K562 (cell line): Measurements from ENCODE around the gene CYP2R1. TPM values are rescaled to one million over a fixed set of nuclear protein-coding genes. Genes with fewer than 3 reads are reported as not detected.

Experiments used
- CREB1 ChIP-seq, 2 experiments: sonication (generic) in 1 of 2; formaldehyde crosslinking in 1 of 2; IDR thresholded peaks; 2 replicates each; pipeline versions ENCODE4 v1.6.1 to v1.8.0; 2012 to 2022; ENCODE audit warnings: inconsistent platforms in 1 of 2, mild to moderate bottlenecking in 1 of 2, missing genetic modification reagents in 1 of 2, moderate library complexity in 1 of 2
- ETS2 ChIP-seq: IDR thresholded peaks from 2 replicates; pipeline ENCODE4 v1.6.1; 2016; ENCODE audit warnings: borderline replicate concordance, missing genetic modification characterization, mild to moderate bottlenecking, moderate library complexity, missing compliant biosample characterization; ENCODE audit not compliant: poor library complexity, severe bottlenecking
- ETV5 ChIP-seq: sonication (generic); formaldehyde crosslinking; IDR thresholded peaks from 2 replicates; pipeline ENCODE4 v1.4.0; 2020; ENCODE audit warnings: low read depth, mild to moderate bottlenecking, missing genetic modification reagents
- GTF3C2 ChIP-seq: IDR thresholded peaks from 3 replicates; pipeline ENCODE4 v1.6.1; 2011; ENCODE audit warnings: borderline replicate concordance, mild to moderate bottlenecking, moderate library complexity; ENCODE audit not compliant: insufficient read length; ENCODE audit errors: extremely low read depth
- HOXB6 ChIP-seq: fragments of 250-450 bp; sonication (Bioruptor Pico); IDR thresholded peaks from 2 replicates; pipeline ENCODE4 v1.5.1; 2022; ENCODE audit warnings: mild to moderate bottlenecking, borderline replicate concordance
- MEIS2 ChIP-seq: fragments of 450-650 bp; IDR thresholded peaks from 2 replicates; pipeline ENCODE4 v1.6.1; 2014; ENCODE audit warnings: mild to moderate bottlenecking; ENCODE audit not compliant: partially characterized antibody
- PCBP2 ChIP-seq: fragments of 200-400 bp; formaldehyde crosslinking; IDR thresholded peaks from 2 replicates; pipeline ENCODE4 v1.6.1; 2018; ENCODE audit warnings: low read length, low read depth, mild to moderate bottlenecking, moderate library complexity; ENCODE audit not compliant: poor library complexity, severe bottlenecking
- SMAD2 ChIP-seq: fragments of 150-350 bp; IDR thresholded peaks from 2 replicates; pipeline ENCODE4 v1.6.1; 2014; ENCODE audit warnings: low read depth, mild to moderate bottlenecking, low read length
- TAL1 ChIP-seq: fragments of 450-650 bp; IDR thresholded peaks from 2 replicates; pipeline ENCODE4 v1.6.1; 2016; ENCODE audit warnings: mild to moderate bottlenecking
- TARDBP ChIP-seq: fragments of 450-650 bp; IDR thresholded peaks from 2 replicates; pipeline ENCODE4 v1.6.1; 2016
- XRCC3 ChIP-seq: fragments of 450-650 bp; IDR thresholded peaks from 2 replicates; pipeline ENCODE4 v1.6.1; 2017; ENCODE audit warnings: mild to moderate bottlenecking, moderate library complexity
- ZBTB7A ChIP-seq: IDR thresholded peaks from 2 replicates; pipeline ENCODE4 v1.6.1; 2011; ENCODE audit warnings: low read depth, mild to moderate bottlenecking, low read length, moderate library complexity, borderline replicate concordance; ENCODE audit not compliant: control insufficient read depth
- ZC3H8 ChIP-seq: fragments of 450-650 bp; IDR thresholded peaks from 2 replicates; pipeline ENCODE4 v1.6.1; 2017
- ZNF274 ChIP-seq: IDR thresholded peaks from 2 replicates; pipeline ENCODE4 v1.6.1; 2011; ENCODE audit warnings: low read depth, mild to moderate bottlenecking, low read length, moderate library complexity, borderline replicate concordance
- ZNF280B ChIP-seq: fragments of 250-450 bp; sonication (Bioruptor Pico); IDR thresholded peaks from 2 replicates; pipeline ENCODE4 v1.5.1; 2021; ENCODE audit warnings: mild to moderate bottlenecking
- ZNF507 ChIP-seq: conservative IDR thresholded peaks from 2 replicates; pipeline ENCODE4 v1.6.1; 2017; ENCODE audit warnings: missing genetic modification characterization, missing compliant biosample characterization
- polyA plus RNA-seq, 8 experiments: library from polyadenylated mRNA; depleted of rRNA in 4 of 8; stranded (reverse) in 5 of 8; unstranded in 3 of 8; fragments of >200 nt; fragmentation: Nextera tagmentation in 2 of 8; fragmentation: Illumina TruSeq in 1 of 8; extraction: Ambion mirVana in 2 of 8; extraction: Trizol in 1 of 8; gene quantifications; 2 replicates each; pipeline versions ENCODE4 v1.2.1 to v1.2.3, GENCODE V29; 2011 to 2014; ENCODE audit warnings: inconsistent platforms in 1 of 8, missing spikeins in 1 of 8
- total RNA-seq, 7 experiments: library from RNA; depleted of rRNA in 6 of 7; stranded (reverse); fragments of >200 nt in 6 of 7; fragmentation: Illumina TruSeq in 2 of 7; extraction: Trizol in 2 of 7; gene quantifications; 2 replicates each; pipeline versions ENCODE4 v1.2.1 to v1.2.3, GENCODE V29; 2011 to 2021; ENCODE audit warnings: low replicate concordance in 1 of 7
- TF ChIP-seq, protein P1 (sequence below): sonication (generic); formaldehyde crosslinking; IDR thresholded peaks from 2 replicates; pipeline ENCODE4 v1.8.0; 2023; ENCODE audit warnings: missing genetic modification reagents, mild to moderate bottlenecking, borderline replicate concordance

CYP2R1 gene
- total and polyA plus RNA-seq, 9 of the 15 experiments (the other 6 are each of a cell fraction or from before 2014, with no cell fraction given) = 19.4 to 40.5 (median 29.4) TPM

GRCh38 chr11:14891143-14892035, 642 bp downstream of the CYP2R1 start (continued):
- TF ChIP-seq GTF3C2 = no peak
- no peak for TF ChIP-seq SMAD2
- no peak for TF ChIP-seq ZNF274
- TF ChIP-seq ZNF280B (CRISPR knock-in tag) = no peak
- no peak for TF ChIP-seq ZBTB7A
- no peak for TF ChIP-seq ETS2
- no peak for TF ChIP-seq ZNF507 (tag)
- TF ChIP-seq TARDBP = no peak
- no peak for TF ChIP-seq TAL1
- peak; percentile 63; the same call in 1 of the 2 replicates for TF ChIP-seq ETV5 (CRISPR knock-in tag)
- no peak for TF ChIP-seq PCBP2
- TF ChIP-seq CREB1 (IDR thresholded peaks at IDR 0.05) = 0 out of 2 replicates have a peak, but pooled peaks have one; percentile 43
- peak; percentile 72 for TF ChIP-seq CREB1 (CRISPR knock-in tag; IDR thresholded peaks at IDR 0.05)
- TF ChIP-seq MEIS2 = peak; percentile 56
- no peak for TF ChIP-seq HOXB6 (CRISPR knock-in tag)
- TF ChIP-seq XRCC3 = no peak
- TF ChIP-seq ZC3H8 = no peak
- TF ChIP-seq, protein P1, sequence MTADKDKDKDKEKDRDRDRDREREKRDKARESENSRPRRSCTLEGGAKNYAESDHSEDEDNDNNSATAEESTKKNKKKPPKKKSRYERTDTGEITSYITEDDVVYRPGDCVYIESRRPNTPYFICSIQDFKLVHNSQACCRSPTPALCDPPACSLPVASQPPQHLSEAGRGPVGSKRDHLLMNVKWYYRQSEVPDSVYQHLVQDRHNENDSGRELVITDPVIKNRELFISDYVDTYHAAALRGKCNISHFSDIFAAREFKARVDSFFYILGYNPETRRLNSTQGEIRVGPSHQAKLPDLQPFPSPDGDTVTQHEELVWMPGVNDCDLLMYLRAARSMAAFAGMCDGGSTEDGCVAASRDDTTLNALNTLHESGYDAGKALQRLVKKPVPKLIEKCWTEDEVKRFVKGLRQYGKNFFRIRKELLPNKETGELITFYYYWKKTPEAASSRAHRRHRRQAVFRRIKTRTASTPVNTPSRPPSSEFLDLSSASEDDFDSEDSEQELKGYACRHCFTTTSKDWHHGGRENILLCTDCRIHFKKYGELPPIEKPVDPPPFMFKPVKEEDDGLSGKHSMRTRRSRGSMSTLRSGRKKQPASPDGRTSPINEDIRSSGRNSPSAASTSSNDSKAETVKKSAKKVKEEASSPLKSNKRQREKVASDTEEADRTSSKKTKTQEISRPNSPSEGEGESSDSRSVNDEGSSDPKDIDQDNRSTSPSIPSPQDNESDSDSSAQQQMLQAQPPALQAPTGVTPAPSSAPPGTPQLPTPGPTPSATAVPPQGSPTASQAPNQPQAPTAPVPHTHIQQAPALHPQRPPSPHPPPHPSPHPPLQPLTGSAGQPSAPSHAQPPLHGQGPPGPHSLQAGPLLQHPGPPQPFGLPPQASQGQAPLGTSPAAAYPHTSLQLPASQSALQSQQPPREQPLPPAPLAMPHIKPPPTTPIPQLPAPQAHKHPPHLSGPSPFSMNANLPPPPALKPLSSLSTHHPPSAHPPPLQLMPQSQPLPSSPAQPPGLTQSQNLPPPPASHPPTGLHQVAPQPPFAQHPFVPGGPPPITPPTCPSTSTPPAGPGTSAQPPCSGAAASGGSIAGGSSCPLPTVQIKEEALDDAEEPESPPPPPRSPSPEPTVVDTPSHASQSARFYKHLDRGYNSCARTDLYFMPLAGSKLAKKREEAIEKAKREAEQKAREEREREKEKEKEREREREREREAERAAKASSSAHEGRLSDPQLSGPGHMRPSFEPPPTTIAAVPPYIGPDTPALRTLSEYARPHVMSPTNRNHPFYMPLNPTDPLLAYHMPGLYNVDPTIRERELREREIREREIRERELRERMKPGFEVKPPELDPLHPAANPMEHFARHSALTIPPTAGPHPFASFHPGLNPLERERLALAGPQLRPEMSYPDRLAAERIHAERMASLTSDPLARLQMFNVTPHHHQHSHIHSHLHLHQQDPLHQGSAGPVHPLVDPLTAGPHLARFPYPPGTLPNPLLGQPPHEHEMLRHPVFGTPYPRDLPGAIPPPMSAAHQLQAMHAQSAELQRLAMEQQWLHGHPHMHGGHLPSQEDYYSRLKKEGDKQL = no peak
